Activated naive CD8-positive, alpha-beta T cell treated with anti-CD3 and anti-CD28 coated beads, Interleukin-2, amount 10 ng/mL, durations not matched to agents 7 days and 5 days (primary cell): ENCODE measurements around the gene KCNA10. TPM values are rescaled to one million over a fixed set of nuclear protein-coding genes. Genes with fewer than 3 reads are reported as not detected.

Experiments
- ATAC-seq: fragments of 150-1000 bp; cut with Tn5 transposase; one replicate; pipeline ENCODE4 v1.10.0; 2021; ENCODE audit warnings: low read depth, moderate library complexity
- POLR2A ChIA-PET: fragments of 350-600 bp; sonication (Branson Sonifier 250); formaldehyde crosslinking; loops from one replicate; lab custom pipeline; 2021; ENCODE audit warnings: antibody characterized with exemption; lab: Charles Lee
- DNase-seq: peaks from one replicate; pipeline ENCODE4 v3.0.0; 2021
- H3K27ac Mint-ChIP-seq: one replicate; pipeline ENCODE4 v1.8.0; 2022; ENCODE audit warnings: mild to moderate bottlenecking, mixed read lengths
- H3K27me3 Mint-ChIP-seq: one replicate; pipeline ENCODE4 v1.8.0; 2022; ENCODE audit warnings: mild to moderate bottlenecking, moderate library complexity, mixed read lengths
- H3K36me3 Mint-ChIP-seq: one replicate; pipeline ENCODE4 v1.8.0; 2021; ENCODE audit warnings: mild to moderate bottlenecking, mixed read lengths
- H3K4me1 Mint-ChIP-seq: one replicate; pipeline ENCODE4 v1.8.0; 2021; ENCODE audit warnings: mixed read lengths
- H3K4me3 Mint-ChIP-seq: one replicate; pipeline ENCODE4 v1.8.0; 2022; ENCODE audit warnings: mild to moderate bottlenecking, moderate library complexity, mixed read lengths
- H3K9me3 Mint-ChIP-seq: one replicate; pipeline ENCODE4 v1.8.0; 2021; ENCODE audit warnings: mixed read lengths
- total RNA-seq, 2 experiments: library from RNA; stranded (reverse); gene quantifications; one replicate each; pipeline ENCODE4 v1.2.3, GENCODE V29; 2021

KCNA10 gene
- total RNA-seq, 2 experiments from 2014 or later: not detected

GRCh38 chr1:110504226-110504625 lies 14.7 kb downstream of the KCNA10 start:
- POLR2A ChIA-PET: no interaction called here
- no peaks in the 10 kb centered on the region for H3K9me3 Mint-ChIP-seq
- peaks cover 10% of the 10 kb centered on the region for H3K4me1 Mint-ChIP-seq
- H3K4me3 Mint-ChIP-seq: no peak overlapping the region
- ATAC-seq (no peak), DNase-seq (no peak)
- H3K27ac Mint-ChIP-seq: no peak overlapping the region
- H3K27me3 Mint-ChIP-seq: peaks cover 42% of the 10 kb centered on the region
- H3K36me3 Mint-ChIP-seq: no peaks in the 10 kb centered on the region

GRCh38 chr1:110503471-110503870 lies 15.5 kb downstream of the KCNA10 start:
- Mint-ChIP-seq H3K9me3 (no peaks in the 10 kb centered on the region), H3K4me1 (peaks cover 10% of the 10 kb centered on the region), H3K27ac (no peak overlapping the region), H3K4me3 (no peak overlapping the region), H3K36me3 (no peaks in the 10 kb centered on the region), H3K27me3 (peaks cover 37% of the 10 kb centered on the region)
- DNase-seq (no peak), ATAC-seq (no peak)
- POLR2A ChIA-PET: no interaction called here

GRCh38 chr1:110502402-110503151 lies 16.4 kb downstream of the KCNA10 start:
- H3K4me3 Mint-ChIP-seq: no peak overlapping the region
- POLR2A ChIA-PET: no interaction called here

GRCh38 chr1:110501488-110502132 lies 17.4 kb downstream of the KCNA10 start:
- DNase-seq: no peak
- Mint-ChIP-seq H3K27ac (no peak overlapping the region), H3K36me3 (no peaks in the 10 kb centered on the region), H3K4me1 (peaks cover 10% of the 10 kb centered on the region), H3K9me3 (no peaks in the 10 kb centered on the region), H3K27me3 (peaks cover 25% of the 10 kb centered on the region), H3K4me3 (no peak overlapping the region)
- no peak for ATAC-seq
- POLR2A ChIA-PET: no interaction called here

More at GRCh38 chr1:110502402-110503151, 16.4 kb downstream of the KCNA10 start:
- DNase-seq: no peak
- Mint-ChIP-seq H3K9me3 (no peaks in the 10 kb centered on the region), H3K4me1 (peaks cover 10% of the 10 kb centered on the region), H3K27me3 (peaks cover 32% of the 10 kb centered on the region), H3K27ac (no peak overlapping the region), H3K36me3 (no peaks in the 10 kb centered on the region)
- ATAC-seq: no peak

- ATAC-seq: no peak
- Mint-ChIP-seq H3K4me3 (no peak overlapping the region), H3K27ac (no peak overlapping the region), H3K27me3 (peaks cover 20% of the 10 kb centered on the region), H3K9me3 (no peaks in the 10 kb centered on the region), H3K36me3 (no peaks in the 10 kb centered on the region), H3K4me1 (peaks cover 10% of the 10 kb centered on the region)
- DNase-seq: no peak
- POLR2A ChIA-PET: no interaction called here
These were observed 20.7 kb downstream of the KCNA10 start for GRCh38 chr1:110498270-110498669.

GRCh38 chr1:110495926-110496600 lies 22.9 kb downstream of the KCNA10 start:
- Mint-ChIP-seq H3K27ac (peak overlapping the region; percentile 33), H3K4me1 (peaks cover 13% of the 10 kb centered on the region), H3K36me3 (no peaks in the 10 kb centered on the region), H3K4me3 (no peak overlapping the region), H3K9me3 (no peaks in the 10 kb centered on the region), H3K27me3 (peaks cover 6% of the 10 kb centered on the region)
- POLR2A ChIA-PET: interaction anchor here (1.0 to 1.6 kb wide), 3 partner anchors 157 to 299 kb away, joined by 3 to 6 read pairs (median 5); partner anchors contain the start of gene RBM15
- peak; percentile 72 for DNase-seq
- peak; percentile 83 for ATAC-seq

GRCh38 chr1:110494522-110495406 lies 24.2 kb downstream of the KCNA10 start:
- Mint-ChIP-seq H3K36me3 (no peaks in the 10 kb centered on the region), H3K27ac (no peak overlapping the region), H3K9me3 (no peaks in the 10 kb centered on the region), H3K27me3 (peaks cover 2% of the 10 kb centered on the region), H3K4me3 (no peak overlapping the region), H3K4me1 (peaks cover 5% of the 10 kb centered on the region)
- ATAC-seq: no peak
- POLR2A ChIA-PET: interaction anchor here (1.3 to 1.6 kb wide), 2 partner anchors 287 to 297 kb away, joined by 5 to 6 read pairs; no protein-coding TSS in a partner anchor
- no peak for DNase-seq

GRCh38 chr1:110494036-110494435 lies 24.9 kb downstream of the KCNA10 start:
- Mint-ChIP-seq H3K4me3 (no peak overlapping the region), H3K9me3 (no peaks in the 10 kb centered on the region), H3K27ac (no peak overlapping the region), H3K27me3 (peaks cover 2% of the 10 kb centered on the region), H3K4me1 (peaks cover 5% of the 10 kb centered on the region), H3K36me3 (no peaks in the 10 kb centered on the region)
- POLR2A ChIA-PET: no interaction called here
- no peak for ATAC-seq
- DNase-seq: no peak

- Mint-ChIP-seq H3K27ac (no peak overlapping the region), H3K9me3 (no peaks in the 10 kb centered on the region), H3K4me1 (peaks cover 5% of the 10 kb centered on the region), H3K36me3 (no peaks in the 10 kb centered on the region), H3K4me3 (no peak overlapping the region), H3K27me3 (peaks cover 2% of the 10 kb centered on the region)
- POLR2A ChIA-PET: no interaction called here
- ATAC-seq: no peak
- no peak for DNase-seq
These were observed 25.8 kb downstream of the KCNA10 start for GRCh38 chr1:110493059-110493699.

- POLR2A ChIA-PET: no interaction called here
- Mint-ChIP-seq H3K4me3 (no peak overlapping the region), H3K9me3 (no peaks in the 10 kb centered on the region), H3K36me3 (no peaks in the 10 kb centered on the region), H3K27me3 (peaks cover 2% of the 10 kb centered on the region), H3K27ac (no peak overlapping the region), H3K4me1 (peaks cover 5% of the 10 kb centered on the region)
- no peak for ATAC-seq
- DNase-seq: no peak
These were observed 26.4 kb downstream of the KCNA10 start for GRCh38 chr1:110492573-110492972.

- Mint-ChIP-seq H3K27ac (no peak overlapping the region), H3K4me1 (peaks cover 5% of the 10 kb centered on the region), H3K27me3 (peaks cover 2% of the 10 kb centered on the region), H3K9me3 (no peaks in the 10 kb centered on the region), H3K36me3 (no peaks in the 10 kb centered on the region), H3K4me3 (no peak overlapping the region)
- POLR2A ChIA-PET: no interaction called here
- DNase-seq (no peak), ATAC-seq (no peak)
These were observed 28.1 kb downstream of the KCNA10 start for GRCh38 chr1:110490791-110491451.

- H3K4me3 Mint-ChIP-seq: no peak overlapping the region
- DNase-seq (no peak), ATAC-seq (no peak)
- POLR2A ChIA-PET: no interaction called here
- H3K27me3 Mint-ChIP-seq: peaks cover 4% of the 10 kb centered on the region
- no peaks in the 10 kb centered on the region for H3K9me3 Mint-ChIP-seq
- H3K27ac Mint-ChIP-seq: no peak overlapping the region
- peaks cover 5% of the 10 kb centered on the region for H3K4me1 Mint-ChIP-seq
- H3K36me3 Mint-ChIP-seq: no peaks in the 10 kb centered on the region
These were observed 28.9 kb downstream of the KCNA10 start for GRCh38 chr1:110489973-110490542.
